Astrocyte (in vitro differentiated cells and primary cell): ENCODE measurements around the gene PLEKHO2. TPM values are rescaled to one million over a fixed set of nuclear protein-coding genes. Genes with fewer than 3 reads are reported as not detected.

Source experiments
- DNase-seq: peaks from one replicate; pipeline ENCODE4 v3.0.0-alpha.2; 2010; ENCODE audit warnings: low read depth
- FAIRE-seq: peaks from 2 replicates; lab custom pipeline; 2011; peaks lifted over from hg19 to GRCh38; lab: Jason Lieb, UNC
- H2AFZ ChIP-seq: 2 replicates; pipeline ENCODE4 v1.6.0; 2012; ENCODE audit warnings: low read depth, low read length, inconsistent platforms
- H3K27ac ChIP-seq: 2 replicates; pipeline ENCODE4 v1.5.1; 2011; ENCODE audit warnings: low read depth, low read length, inconsistent platforms
- H3K27me3 ChIP-seq: 2 replicates; pipeline ENCODE4 v1.6.0; 2011; ENCODE audit warnings: low read length, inconsistent platforms; ENCODE audit not compliant: insufficient read depth
- H3K36me3 ChIP-seq: 2 replicates; pipeline ENCODE4 v1.5.1; 2011; ENCODE audit warnings: low read length, inconsistent platforms; ENCODE audit not compliant: insufficient read depth
- H3K4me1 ChIP-seq: 2 replicates; pipeline ENCODE4 v1.5.1; 2011; ENCODE audit warnings: low read length, inconsistent platforms; ENCODE audit not compliant: insufficient read depth
- H3K4me2 ChIP-seq: 2 replicates; pipeline ENCODE4 v1.6.0; 2012; ENCODE audit warnings: low read length, inconsistent platforms
- H3K4me3 ChIP-seq: 2 replicates; pipeline ENCODE4 v1.5.1; 2011; ENCODE audit warnings: low read depth, mild to moderate bottlenecking, low read length, inconsistent platforms; ENCODE audit not compliant: insufficient read depth
- H3K79me2 ChIP-seq: 2 replicates; pipeline ENCODE4 v1.6.0; 2012; ENCODE audit warnings: mild to moderate bottlenecking, low read length, inconsistent platforms; ENCODE audit not compliant: insufficient read depth
- H3K9ac ChIP-seq: 2 replicates; pipeline ENCODE4 v1.6.0; 2012; ENCODE audit warnings: mild to moderate bottlenecking, low read length, inconsistent platforms
- H3K9me3 ChIP-seq: 2 replicates; pipeline ENCODE4 v1.5.1; 2012; ENCODE audit warnings: low read depth, mild to moderate bottlenecking, low read length, inconsistent platforms; ENCODE audit not compliant: insufficient read depth
- H4K20me1 ChIP-seq: 2 replicates; pipeline ENCODE4 v1.6.0; 2012; ENCODE audit warnings: low read length, inconsistent platforms; ENCODE audit not compliant: insufficient read depth
- H3K27ac Mint-ChIP-seq: one replicate; pipeline ENCODE4 v1.8.0; 2021; ENCODE audit warnings: mild to moderate bottlenecking, mixed read lengths; ENCODE audit not compliant: unreplicated experiment
- H3K27me3 Mint-ChIP-seq: one replicate; pipeline ENCODE4 v1.8.0; 2021; ENCODE audit warnings: low read depth, mixed read lengths; ENCODE audit not compliant: unreplicated experiment
- H3K36me3 Mint-ChIP-seq: one replicate; pipeline ENCODE4 v1.8.0; 2021; ENCODE audit warnings: low read depth, mixed read lengths; ENCODE audit not compliant: unreplicated experiment
- H3K4me1 Mint-ChIP-seq: one replicate; pipeline ENCODE4 v1.8.0; 2021; ENCODE audit warnings: low read depth, mixed read lengths; ENCODE audit not compliant: unreplicated experiment
- H3K4me3 Mint-ChIP-seq: one replicate; pipeline ENCODE4 v1.8.0; 2021; ENCODE audit warnings: mild to moderate bottlenecking, moderate library complexity, mixed read lengths; ENCODE audit not compliant: unreplicated experiment
- H3K9me3 Mint-ChIP-seq: one replicate; pipeline ENCODE4 v1.8.0; 2021; ENCODE audit warnings: mild to moderate bottlenecking, mixed read lengths; ENCODE audit not compliant: unreplicated experiment
- EZH2 ChIP-seq: IDR thresholded peaks from 2 replicates; pipeline ENCODE4 v1.6.1; 2012; ENCODE audit warnings: mild to moderate bottlenecking, low read length, inconsistent platforms; ENCODE audit not compliant: insufficient read depth
- total RNA-seq: library from RNA; stranded (reverse); gene quantifications from 2 replicates; pipeline ENCODE4 v1.2.1, GENCODE V29; 2021
- TF ChIP-seq, protein P1 (sequence below): IDR thresholded peaks from 2 replicates; pipeline ENCODE4 v1.5.1; 2011; ENCODE audit warnings: low read depth, mild to moderate bottlenecking, inconsistent platforms, low read length, moderate library complexity; ENCODE audit not compliant: insufficient read depth

PLEKHO2 gene
- total RNA-seq, 1 donor from 2014 or later, result 11.5 TPM

GRCh38 chr15:64809649-64810496, 31.8 kb upstream of the PLEKHO2 start:
- H3K9ac ChIP-seq, result no peak overlapping the region
- no peaks in the 10 kb centered on the region for H4K20me1 ChIP-seq
- no peaks in the 10 kb centered on the region for H3K9me3 ChIP-seq
- H3K4me1 ChIP-seq, result peaks cover 4% of the 10 kb centered on the region
- H3K36me3 ChIP-seq, result no peaks in the 10 kb centered on the region
- Mint-ChIP-seq H3K36me3 (peaks cover 2% of the 10 kb centered on the region), H3K4me3 (no peak overlapping the region), H3K9me3 (no peaks in the 10 kb centered on the region), H3K27me3 (peaks cover 21% of the 10 kb centered on the region), H3K4me1 (peaks cover 13% of the 10 kb centered on the region), H3K27ac (no peak overlapping the region)
- FAIRE-seq (no peak), DNase-seq (peak; percentile 27)
- peak overlapping the region; percentile 37 for H2AFZ ChIP-seq
- no peak for TF ChIP-seq EZH2
- TF ChIP-seq, protein P1, sequence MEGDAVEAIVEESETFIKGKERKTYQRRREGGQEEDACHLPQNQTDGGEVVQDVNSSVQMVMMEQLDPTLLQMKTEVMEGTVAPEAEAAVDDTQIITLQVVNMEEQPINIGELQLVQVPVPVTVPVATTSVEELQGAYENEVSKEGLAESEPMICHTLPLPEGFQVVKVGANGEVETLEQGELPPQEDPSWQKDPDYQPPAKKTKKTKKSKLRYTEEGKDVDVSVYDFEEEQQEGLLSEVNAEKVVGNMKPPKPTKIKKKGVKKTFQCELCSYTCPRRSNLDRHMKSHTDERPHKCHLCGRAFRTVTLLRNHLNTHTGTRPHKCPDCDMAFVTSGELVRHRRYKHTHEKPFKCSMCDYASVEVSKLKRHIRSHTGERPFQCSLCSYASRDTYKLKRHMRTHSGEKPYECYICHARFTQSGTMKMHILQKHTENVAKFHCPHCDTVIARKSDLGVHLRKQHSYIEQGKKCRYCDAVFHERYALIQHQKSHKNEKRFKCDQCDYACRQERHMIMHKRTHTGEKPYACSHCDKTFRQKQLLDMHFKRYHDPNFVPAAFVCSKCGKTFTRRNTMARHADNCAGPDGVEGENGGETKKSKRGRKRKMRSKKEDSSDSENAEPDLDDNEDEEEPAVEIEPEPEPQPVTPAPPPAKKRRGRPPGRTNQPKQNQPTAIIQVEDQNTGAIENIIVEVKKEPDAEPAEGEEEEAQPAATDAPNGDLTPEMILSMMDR, result peak; percentile 93
- H3K4me2 ChIP-seq, result peak overlapping the region; percentile 25
- no peak overlapping the region for H3K4me3 ChIP-seq
- H3K27me3 ChIP-seq, result peaks cover 7% of the 10 kb centered on the region
- no peak overlapping the region for H3K27ac ChIP-seq
- H3K79me2 ChIP-seq, result no peaks in the 10 kb centered on the region

DNA sequence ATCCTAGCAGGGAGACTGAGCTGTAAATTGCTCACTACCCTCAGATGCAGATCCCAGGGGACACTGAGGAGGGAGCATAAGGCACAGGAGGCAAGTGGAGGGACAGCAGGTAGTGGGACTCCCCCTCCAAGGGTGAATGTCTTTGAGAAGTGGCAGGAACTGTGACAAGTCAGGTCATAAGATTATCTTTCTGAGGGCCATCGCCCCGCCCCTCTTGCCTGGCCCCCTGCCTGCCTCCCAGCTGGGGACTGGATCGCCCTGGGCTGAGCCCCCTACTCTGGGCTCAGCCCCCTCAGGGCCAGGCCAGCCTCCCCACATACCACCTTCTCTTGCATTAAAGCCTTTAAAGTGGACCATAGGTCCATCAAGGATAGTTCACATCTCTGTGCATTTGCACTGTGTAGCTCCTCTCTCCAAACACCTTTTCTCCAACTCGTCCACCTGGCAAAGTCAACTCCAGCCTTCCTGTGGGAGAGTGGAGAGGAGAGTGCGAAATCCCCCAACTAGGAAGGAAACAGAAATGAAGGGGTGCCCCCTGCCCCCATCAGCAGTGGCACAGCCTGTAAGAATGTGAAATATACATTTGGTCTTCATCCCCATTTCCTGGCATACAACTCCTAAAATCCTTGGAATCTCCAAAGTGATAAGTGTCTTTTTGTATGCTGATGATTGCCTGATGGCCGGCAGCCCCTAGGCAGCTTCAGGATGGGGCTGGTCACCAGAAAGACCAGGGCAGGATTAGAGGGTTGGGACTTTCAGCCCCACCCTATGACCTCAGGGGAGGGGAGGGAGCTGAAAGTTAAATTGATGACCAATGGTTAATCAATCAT, 31.0 kb upstream of the PLEKHO2 start:
- no peak overlapping the region for H3K4me3 Mint-ChIP-seq
- H3K27ac Mint-ChIP-seq, result no peak overlapping the region
- FAIRE-seq (no peak), DNase-seq (no peak)
- Histone ChIP-seq H3K27me3 (peaks cover 7% of the 10 kb centered on the region), H3K4me3 (no peak overlapping the region), H4K20me1 (no peaks in the 10 kb centered on the region), H3K27ac (no peak overlapping the region), H3K9ac (no peak overlapping the region), H3K79me2 (no peaks in the 10 kb centered on the region), H2AFZ (peak overlapping the region; percentile 37), H3K4me2 (peak overlapping the region; percentile 25), H3K4me1 (peaks cover 4% of the 10 kb centered on the region), H3K9me3 (no peaks in the 10 kb centered on the region), H3K36me3 (no peaks in the 10 kb centered on the region)
- H3K27me3 Mint-ChIP-seq, result peaks cover 21% of the 10 kb centered on the region
- peaks cover 2% of the 10 kb centered on the region for H3K36me3 Mint-ChIP-seq
- peaks cover 13% of the 10 kb centered on the region for H3K4me1 Mint-ChIP-seq
- TF ChIP-seq EZH2, result no peak
- TF ChIP-seq, protein P1, result no peak
- H3K9me3 Mint-ChIP-seq, result no peaks in the 10 kb centered on the region
